Activated CD4-positive, alpha-beta T cell treated with anti-CD3 and anti-CD28 coated beads for 1 hour (primary cell): Measurements from ENCODE around the gene C4BPB.

ENCODE experiments used
- DNase-seq: peaks from one replicate; pipeline ENCODE4 v3.0.0-alpha.2; 2020

C4BPB gene

DNA sequence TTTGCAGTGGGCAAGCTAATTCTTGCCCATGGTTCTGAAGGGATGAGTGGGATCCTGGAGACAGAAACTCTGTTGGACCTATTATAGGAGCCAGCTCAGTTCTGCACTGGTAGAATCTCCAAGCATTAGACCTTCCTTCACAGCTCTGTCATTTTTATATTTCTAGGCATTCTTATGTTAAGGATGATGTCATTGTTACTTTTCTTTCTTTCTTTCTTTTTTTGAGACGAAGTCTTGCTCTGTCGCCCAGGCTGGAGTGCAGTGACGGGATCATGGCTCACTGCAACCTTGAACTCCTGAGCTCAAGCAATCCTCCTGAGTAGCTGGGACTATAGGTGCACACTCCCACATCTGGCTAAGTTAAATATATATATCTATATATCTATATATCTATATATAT, 28.1 kb upstream of the C4BPB start:
- DNase-seq: no peak

GRCh38 chr1:207062058-207062457, 26.6 kb upstream of the C4BPB start:
- no peak for DNase-seq

- DNase-seq: no peak
These were observed 25.6 kb upstream of the C4BPB start for GRCh38 chr1:207063014-207063413.

DNA sequence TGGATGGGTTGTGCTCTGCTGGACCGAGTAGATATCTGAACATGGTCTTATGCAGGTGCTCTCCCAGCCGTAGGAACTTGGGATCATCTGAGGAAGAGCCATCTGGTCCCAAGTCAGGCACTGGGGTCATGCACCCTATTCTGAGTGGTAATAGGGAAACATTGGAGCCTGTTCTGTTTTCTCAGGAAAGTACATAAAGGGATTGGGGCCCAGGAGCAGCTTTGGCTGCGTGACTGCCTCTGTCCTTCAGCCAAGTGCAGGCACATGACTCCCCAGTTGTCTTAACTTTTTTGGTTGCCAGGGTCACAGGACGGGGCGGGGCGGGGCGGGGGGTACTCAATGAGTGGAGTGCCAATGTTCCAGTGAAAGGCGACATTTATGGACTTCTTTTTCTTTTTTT, 24.1 kb upstream of the C4BPB start:
- no peak for DNase-seq

- DNase-seq: no peak
These were observed 21.5 kb upstream of the C4BPB start for GRCh38 chr1:207067185-207067584.

DNA sequence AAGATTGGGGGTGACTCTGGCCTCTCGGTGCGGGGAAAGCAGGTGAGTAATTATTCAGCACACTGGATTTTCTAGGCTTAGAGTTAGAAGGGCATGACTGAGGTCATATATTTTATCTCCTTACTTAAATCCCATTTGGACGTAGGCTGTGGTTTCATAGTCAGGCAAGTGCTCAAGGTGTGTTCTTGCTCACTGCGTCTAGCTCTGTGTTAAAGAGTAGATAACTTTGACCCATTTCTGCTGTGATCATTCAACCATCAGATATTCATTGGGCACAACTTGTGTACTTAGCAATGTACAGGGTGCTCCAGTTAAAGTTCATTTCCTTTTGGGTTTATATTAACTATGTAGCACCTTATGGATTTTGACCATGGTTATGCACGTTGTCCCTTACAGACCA, 21.0 kb upstream of the C4BPB start:
- no peak for DNase-seq

DNA sequence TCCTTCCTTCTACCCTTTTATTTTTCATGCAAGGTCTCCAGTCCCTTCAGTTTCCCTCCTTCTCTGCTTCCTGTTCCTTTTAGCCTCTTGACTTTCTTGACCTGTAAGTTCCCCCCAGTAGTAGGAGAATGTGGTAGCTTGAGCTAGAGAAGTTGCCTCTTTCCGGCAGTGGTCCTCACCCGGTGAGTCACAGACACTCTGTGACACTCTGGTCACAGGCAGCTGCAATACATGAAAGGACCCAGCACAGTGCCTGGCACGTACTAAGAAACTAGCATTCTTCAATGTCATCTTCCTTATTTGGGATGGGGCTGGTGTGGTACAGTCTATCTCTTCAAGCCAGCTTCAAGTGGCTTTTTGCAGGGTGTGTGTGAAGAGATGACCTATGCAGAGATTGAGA, 19.6 kb upstream of the C4BPB start:
- DNase-seq: no peak

DNA sequence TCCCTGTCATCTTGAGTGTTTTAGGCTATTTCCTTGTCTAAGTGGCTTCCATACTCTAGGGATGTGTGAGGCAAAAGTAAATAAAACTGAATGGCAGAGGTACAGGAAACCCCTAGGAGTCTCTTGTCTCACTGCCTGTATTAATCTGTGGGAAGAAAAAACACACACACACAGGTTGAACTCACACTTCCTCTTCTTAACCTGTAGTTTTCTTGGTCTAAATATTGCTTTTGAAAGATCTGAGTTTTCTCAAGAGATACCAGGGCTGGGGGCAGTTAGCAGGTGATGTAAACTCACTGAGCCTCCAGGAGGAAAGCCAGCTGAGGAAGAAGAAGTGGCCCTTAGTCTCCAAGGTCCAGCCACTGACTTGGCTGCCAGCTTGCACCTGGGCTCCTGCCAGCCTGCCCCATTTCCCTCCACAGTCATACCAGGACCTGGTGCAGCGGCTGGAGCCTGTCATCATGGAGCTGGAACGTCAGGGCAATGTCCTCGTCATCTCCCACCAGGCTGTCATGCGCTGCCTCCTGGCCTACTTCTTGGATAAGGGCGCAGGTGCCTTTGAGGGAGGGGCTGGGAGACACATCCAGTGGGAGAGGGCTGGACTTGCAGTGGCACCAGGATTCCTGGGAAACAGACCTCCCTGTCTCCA, 18.7 kb upstream of the C4BPB start:
- DNase-seq: no peak

- DNase-seq: no peak
These were observed 17.8 kb upstream of the C4BPB start for GRCh38 chr1:207070811-207071210.

GRCh38 chr1:207071426-207071825, 17.2 kb upstream of the C4BPB start:
- DNase-seq: no peak

DNA sequence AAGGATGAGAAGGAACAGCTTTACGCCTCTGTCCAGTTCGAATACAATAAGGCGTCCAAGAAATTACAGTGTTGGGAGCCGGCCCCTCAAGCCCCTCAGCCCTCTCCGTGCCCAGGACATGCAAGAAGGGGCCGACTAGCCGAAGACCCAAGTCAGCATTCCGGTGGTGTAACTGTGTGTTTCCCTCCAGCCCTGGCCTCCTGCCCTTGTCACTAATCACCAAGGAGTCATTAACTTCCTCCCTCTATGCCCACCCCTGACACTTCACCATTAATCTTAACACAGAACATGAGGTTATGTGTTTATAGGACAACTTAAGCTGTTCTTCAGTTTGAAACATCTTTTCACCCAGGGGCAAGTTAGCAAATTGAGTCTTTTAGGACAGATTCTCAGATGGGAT, 16.4 kb upstream of the C4BPB start:
- DNase-seq: no peak

DNA sequence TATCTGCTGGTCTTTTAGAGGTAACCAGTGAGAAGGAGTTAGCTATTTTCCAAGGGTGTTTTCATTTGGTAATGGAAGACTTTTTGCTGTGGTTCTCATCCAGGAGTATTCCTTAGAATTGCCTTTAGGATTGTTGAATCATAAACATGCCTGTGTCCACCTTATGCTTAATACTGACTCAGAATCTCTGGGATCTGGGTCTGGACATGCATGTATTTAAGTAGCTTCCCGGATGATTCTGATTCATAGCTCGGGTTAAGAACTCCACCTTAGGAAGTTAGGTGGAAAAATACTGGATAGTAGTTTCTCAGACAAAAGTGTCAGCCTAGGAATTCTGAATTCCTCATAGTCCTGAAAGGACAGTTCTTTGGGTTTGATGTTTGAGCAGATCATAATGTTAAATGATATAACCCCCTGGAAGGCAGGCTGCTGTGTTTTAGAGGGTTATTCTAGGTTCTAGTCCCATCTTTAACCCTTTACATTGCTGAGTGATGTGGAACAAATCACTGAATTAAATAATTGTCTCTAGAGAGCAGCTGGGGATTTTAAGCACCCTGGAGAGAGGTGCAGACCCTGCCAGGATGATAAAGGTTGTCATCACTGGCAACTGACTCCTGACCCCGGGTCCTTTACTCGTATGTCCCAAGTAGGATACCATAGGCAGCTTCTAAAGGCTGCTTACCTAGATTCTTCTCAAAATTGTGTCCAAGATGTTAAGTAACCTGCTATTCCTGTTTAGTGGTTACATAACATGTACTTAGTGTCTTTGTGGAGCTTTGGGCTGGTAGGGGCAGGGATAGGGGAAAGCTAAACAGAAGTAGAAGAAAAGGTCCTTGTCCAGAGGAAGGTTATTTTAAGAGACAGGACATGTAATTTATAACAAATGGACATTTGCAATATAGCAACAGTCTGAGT, 14.5 kb upstream of the C4BPB start:
- no peak for DNase-seq

GRCh38 chr1:207076181-207076955, 12.3 kb upstream of the C4BPB start:
- DNase-seq: no peak

DNA sequence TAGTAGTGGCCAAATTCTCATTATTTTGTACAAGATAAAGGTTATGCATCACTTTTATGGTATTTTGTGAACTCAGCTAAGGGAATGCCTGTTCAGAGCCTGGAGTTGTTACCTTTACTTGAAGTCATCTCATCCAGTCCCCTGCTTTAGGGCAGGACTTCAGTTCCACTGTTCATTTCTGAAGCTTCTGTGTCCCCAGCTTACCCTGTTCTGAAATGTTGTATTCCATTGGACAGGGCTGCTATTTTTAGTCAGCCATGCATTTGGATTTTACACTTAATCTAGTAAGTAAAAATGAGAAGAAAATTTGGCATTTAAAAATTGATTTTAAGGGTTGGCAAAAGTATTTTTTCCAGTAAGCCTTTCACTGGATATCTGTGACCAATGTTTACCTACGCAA, 11.6 kb upstream of the C4BPB start:
- no peak for DNase-seq

GRCh38 chr1:207077470-207078377, 10.9 kb upstream of the C4BPB start:
- peak; percentile 39 for DNase-seq

DNA sequence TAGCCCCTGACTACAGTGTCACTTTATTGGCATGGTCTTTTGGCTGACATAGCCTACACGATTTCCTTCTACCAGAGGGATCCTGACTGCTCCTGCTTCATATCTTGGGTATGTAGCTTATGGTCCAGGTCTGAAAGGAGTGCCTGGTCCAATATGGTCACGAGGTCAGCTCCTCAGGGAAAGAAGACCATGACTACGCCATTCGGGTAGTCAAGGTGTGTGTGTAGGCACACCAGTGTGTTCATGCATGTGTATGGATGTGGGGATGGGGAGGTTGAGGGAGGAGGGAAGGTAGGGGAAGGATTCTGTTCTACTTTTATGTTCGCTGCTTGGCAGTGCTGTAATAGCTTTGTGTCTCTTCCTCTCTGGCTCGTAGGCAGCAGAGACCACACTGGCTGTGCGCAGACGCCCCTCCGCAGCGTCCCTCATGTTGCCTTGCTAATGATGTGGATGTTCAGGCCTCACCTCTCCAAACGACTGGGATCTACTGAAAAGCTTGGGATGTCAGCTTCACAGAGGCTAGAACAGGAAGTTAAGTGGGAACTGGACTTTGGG, 10.0 kb upstream of the C4BPB start:
- DNase-seq: no peak

- no peak for DNase-seq
These were observed 8.9 kb upstream of the C4BPB start for GRCh38 chr1:207079706-207080241.

DNA sequence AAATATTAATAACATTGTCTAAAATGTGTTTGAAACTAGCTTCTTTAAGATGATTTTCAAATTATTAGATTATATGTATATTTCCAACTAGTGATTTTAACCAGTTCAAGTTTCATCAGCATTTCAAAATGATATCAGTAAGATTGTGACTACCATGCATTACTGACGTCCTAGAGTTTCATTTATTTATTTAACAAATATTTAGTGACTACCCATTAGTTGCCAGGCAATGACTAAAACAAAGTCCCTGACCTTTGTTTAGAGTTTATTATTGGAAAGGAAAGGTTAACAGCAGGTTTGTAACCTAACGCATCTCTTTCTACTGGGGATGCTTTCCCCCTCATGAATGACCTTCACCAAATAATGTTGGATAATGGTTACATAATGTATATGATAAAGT, 7.6 kb upstream of the C4BPB start:
- DNase-seq: no peak

DNA sequence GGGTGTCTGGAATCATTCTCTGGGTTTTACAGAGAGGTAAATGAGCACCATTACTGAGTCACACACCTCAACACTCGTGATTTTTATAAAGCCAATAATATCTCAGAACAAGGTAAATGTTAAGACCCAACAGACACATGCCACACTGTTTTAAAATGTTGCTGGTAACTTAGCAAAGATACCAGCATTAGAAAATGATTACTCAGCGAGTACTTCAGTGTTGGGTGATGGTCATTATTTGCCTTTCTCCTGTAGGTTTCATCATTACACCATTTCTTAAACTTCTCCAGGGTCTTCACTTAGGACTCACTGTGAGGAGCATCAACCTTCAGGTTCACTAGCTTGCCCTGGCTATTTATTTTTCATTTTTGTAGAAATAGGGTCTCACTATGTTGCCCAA, 6.9 kb upstream of the C4BPB start:
- DNase-seq: no peak

DNA sequence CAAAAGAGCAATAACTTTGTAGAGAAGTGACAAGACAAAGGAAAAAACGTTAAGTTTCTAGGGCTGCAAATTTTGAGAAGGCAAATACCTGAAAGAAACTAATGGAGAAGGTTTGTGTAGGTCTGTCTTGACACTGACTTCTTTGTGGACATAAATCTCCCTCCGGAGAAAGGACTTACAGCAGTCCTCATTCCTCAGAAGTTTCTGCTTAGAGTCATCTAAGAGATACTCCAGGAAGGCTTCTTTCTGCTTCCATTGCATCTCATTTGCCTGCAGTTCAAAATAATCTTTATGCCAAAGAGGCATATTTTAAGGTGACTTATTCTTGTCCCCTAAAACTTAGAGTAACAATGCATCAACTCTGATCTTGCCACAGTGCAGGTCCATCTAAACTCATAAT, 4.4 kb upstream of the C4BPB start:
- no peak for DNase-seq

DNA sequence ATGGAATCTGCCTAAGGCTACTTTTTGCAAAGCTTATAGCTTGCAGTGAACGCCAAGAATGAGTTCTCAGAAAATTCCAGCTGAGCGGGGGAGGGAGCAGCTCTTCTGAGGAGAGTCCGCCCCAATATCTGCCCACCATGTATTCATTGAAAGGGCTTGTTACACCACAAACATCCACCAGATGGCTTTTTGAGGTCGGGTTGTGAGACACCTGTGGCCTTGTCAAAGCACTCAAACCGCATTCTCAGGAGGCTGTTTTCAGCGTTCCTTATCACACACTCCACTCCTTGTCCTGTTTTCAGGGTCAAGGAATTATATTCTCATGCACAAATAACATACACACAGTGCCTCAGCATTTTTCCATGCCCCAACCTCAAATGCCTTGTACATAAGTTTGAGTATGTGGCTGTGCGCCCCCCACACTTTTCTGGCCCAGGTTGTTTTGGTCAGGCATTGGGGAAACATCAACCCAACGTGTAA, 3.9 kb upstream of the C4BPB start:
- DNase-seq: peak; percentile 28

- DNase-seq: no peak
These were observed 2.8 kb upstream of the C4BPB start for GRCh38 chr1:207085887-207086286.
